ENCODE results near the gene ZDHHC5. TPM values are rescaled to one million over a fixed set of nuclear protein-coding genes. Genes with fewer than 3 reads are reported as not detected.

The ZDHHC5 gene
- total and polyA plus RNA-seq, 2 of the 13 experiments (the other 11 are each of a cell fraction or from before 2014, with no cell fraction given): 26.6 to 34.0 TPM

DNA sequence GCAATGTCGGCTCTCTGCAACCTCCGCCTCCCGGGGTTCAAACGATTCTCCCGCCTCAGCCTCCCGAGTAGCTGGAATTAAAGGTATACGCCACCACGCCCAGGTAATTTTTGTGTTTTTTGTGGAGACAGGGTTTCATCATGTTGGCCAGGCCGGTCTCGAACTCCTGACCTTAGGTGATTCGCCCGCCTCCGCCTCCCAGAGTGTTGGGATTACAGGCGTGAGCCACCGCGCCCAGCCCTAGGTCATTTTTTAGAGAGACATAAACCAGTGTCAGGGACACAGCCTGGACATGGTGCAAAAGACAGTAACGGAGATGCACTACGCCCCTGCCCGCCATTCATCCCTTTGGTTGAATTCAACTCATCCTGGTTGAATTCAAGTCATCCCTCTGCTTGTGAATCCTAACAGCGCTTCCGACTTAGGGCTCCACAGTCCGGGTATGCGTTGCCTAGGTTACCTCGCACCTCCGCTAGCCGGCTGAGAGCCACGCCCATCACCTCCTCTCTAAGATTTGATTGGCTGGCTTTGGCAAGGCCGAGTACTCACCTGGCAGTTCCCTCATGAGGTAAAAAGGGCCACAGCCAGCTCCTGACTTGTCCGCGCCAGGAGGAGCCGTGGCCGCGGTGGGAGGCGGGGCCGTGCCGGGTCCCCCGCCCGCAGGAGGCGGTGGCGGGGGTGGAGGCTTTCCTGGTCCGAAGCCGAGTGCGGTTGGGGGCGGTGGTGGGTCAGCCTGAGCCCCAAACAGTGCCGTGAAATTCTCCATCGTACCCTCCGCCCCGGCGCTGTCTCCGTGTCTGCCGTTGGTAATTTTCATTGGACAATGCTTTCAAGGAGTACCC lies 43.7 kb downstream of the ZDHHC5 start, which contains the start of gene MED19 (continued):
- TF ChIP-seq, protein P1, sequence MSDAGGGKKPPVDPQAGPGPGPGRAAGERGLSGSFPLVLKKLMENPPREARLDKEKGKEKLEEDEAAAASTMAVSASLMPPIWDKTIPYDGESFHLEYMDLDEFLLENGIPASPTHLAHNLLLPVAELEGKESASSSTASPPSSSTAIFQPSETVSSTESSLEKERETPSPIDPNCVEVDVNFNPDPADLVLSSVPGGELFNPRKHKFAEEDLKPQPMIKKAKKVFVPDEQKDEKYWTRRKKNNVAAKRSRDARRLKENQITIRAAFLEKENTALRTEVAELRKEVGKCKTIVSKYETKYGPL (CRISPR knock-in tag; IDR thresholded peaks at IDR 0.05): no peak
- TF ChIP-seq SOX6 (IDR thresholded peaks at IDR 0.05) (no peak), SOX6 (CRISPR knock-in tag; IDR thresholded peaks at IDR 0.05) (peak; percentile 46), ZNF501 (CRISPR knock-in tag; IDR thresholded peaks at IDR 0.05) (no peak; the same call in 1 of the 2 replicates), ZNF350 (CRISPR knock-in tag; IDR thresholded peaks at IDR 0.05; ENCODE audit: borderline replicate concordance, low read depth) (no peak), SNRNP70 (IDR thresholded peaks at IDR 0.05; ENCODE audit: low read depth, low read length) (no peak), NR0B2 (CRISPR knock-in tag; IDR thresholded peaks at IDR 0.05) (0 out of 2 replicates have a peak, but pooled peaks have one; percentile 30), KDM5B (CRISPR knock-in tag; IDR thresholded peaks at IDR 0.05; ENCODE audit: borderline replicate concordance) (peak; percentile 34; the same call in 1 of the 2 replicates), ZNF598 (CRISPR knock-in tag; IDR thresholded peaks at IDR 0.05; ENCODE audit: borderline replicate concordance) (no peak), CHD4 (IDR thresholded peaks at IDR 0.05; ENCODE audit: borderline replicate concordance, low read length) (0 out of 2 replicates have a peak, but pooled peaks have one; percentile 28), ZNF318 (CRISPR knock-in tag; IDR thresholded peaks at IDR 0.05) (no peak), ZNF263 (CRISPR knock-in tag; IDR thresholded peaks at IDR 0.05) (0 out of 2 replicates have a peak, but pooled peaks have one; percentile 29), NR2F6 (IDR thresholded peaks at IDR 0.05) (no peak), NR2F6 (CRISPR knock-in tag; IDR thresholded peaks at IDR 0.05) (no peak), ZNF564 (CRISPR knock-in tag; IDR thresholded peaks at IDR 0.05) (no peak), RBFOX2 (IDR thresholded peaks at IDR 0.05; ENCODE audit: low read depth, low read length) (peak; percentile 76)
- TF ChIP-seq, protein P2, sequence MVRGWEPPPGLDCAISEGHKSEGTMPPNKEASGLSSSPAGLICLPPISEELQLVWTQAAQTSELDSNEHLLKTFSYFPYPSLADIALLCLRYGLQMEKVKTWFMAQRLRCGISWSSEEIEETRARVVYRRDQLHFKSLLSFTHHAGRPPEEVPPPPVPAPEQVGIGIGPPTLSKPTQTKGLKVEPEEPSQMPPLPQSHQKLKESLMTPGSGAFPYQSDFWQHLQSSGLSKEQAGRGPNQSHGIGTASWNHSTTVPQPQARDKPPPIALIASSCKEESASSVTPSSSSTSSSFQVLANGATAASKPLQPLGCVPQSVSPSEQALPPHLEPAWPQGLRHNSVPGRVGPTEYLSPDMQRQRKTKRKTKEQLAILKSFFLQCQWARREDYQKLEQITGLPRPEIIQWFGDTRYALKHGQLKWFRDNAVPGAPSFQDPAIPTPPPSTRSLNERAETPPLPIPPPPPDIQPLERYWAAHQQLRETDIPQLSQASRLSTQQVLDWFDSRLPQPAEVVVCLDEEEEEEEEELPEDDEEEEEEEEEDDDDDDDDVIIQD (CRISPR knock-in tag; IDR thresholded peaks at IDR 0.05; ENCODE audit: low read depth): no peak
- TF ChIP-seq, protein P3, sequence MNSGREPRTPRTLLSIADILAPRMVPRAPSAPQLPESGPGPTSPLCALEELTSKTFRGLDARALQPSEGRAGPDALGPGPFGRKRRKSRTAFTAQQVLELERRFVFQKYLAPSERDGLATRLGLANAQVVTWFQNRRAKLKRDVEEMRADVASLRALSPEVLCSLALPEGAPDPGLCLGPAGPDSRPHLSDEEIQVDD (CRISPR knock-in tag; IDR thresholded peaks at IDR 0.05; ENCODE audit: borderline replicate concordance): 0 out of 2 replicates have a peak, but pooled peaks have one; percentile 32
